Measurements from ENCODE around the gene HYDIN.

The HYDIN gene

GRCh38 chr16:70769131-70769530 lies 461.4 kb downstream of the HYDIN start:
- DNase-seq: no peak

GRCh38 chr16:70768203-70768580 lies 462.3 kb downstream of the HYDIN start:
- DNase-seq: no peak

- DNase-seq: no peak
Measured at GRCh38 chr16:70767377-70768202, 462.9 kb downstream of the HYDIN start.

- DNase-seq: no peak
Measured at GRCh38 chr16:70766658-70767057, 463.9 kb downstream of the HYDIN start.

GRCh38 chr16:70766176-70766575 lies 464.3 kb downstream of the HYDIN start:
- no peak for DNase-seq

GRCh38 chr16:70765491-70765890 lies 465.0 kb downstream of the HYDIN start:
- no peak for DNase-seq

GRCh38 chr16:70764632-70765031 lies 465.9 kb downstream of the HYDIN start:
- no peak for DNase-seq

GRCh38 chr16:70760221-70760620 lies 470.3 kb downstream of the HYDIN start:
- DNase-seq: no peak

GRCh38 chr16:70759666-70760065 lies 470.9 kb downstream of the HYDIN start:
- no peak for DNase-seq

GRCh38 chr16:70758786-70759185 lies 471.7 kb downstream of the HYDIN start:
- DNase-seq: no peak

All from anterior cingulate cortex (tissue), 58 donors.